HG03103 (cell line): ENCODE results near the gene PARP8.

Experiments
- ATAC-seq: cut with Tn5 transposase; IDR thresholded peaks from one replicate; pipeline ENCODE4 v1.9.1; 2021; ENCODE audit warnings: low read depth; ENCODE audit not compliant: unreplicated experiment

PARP8 gene

DNA sequence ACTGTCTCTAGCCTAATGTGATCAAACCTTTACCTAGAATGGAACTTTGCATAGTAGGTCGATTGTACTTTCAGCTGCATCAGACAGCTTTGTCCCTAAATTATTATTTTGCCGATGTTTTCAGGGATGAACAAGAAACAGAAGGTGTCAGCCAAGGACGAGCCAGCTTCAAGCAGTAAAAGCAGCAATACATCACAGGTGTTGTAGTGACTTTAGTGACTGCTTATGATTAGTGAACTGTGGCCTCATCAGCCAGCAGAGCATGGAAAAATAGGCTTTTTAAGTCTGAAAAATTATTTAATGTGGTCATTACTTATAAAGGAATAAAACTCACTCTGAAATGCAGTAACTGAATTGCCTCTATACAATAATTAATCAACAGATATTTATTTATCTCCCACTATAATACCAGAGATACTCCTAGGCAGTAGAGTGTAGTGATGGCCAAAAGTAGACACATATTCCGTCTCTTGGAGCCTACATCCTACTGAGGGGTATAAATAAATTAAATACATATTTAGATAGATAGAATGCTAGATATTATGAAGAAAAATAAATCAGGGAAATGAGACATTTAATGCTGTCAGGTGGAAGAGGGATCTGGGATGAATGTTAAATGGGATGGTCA is 166.3 kb downstream of the PARP8 start:
- ATAC-seq: no peak

DNA sequence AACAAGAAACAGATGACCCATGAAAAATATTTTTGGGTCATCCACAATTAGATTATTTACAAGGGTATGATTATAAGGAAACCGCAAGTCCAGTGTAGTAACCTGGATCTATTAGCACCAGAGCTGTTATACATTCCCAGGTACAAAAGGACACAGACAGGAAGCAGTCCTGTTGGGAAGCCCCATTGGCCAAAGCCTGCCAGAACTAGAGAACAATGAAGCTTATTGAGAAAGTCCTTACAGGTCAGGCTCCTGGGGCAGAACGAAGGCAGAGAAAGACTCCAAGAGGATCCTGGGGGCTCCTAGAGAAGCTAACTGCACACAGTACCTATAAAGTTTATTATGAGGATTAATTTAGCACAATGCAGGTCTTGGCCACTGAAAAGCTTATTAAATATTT is 169.9 kb downstream of the PARP8 start:
- no peak for ATAC-seq

DNA sequence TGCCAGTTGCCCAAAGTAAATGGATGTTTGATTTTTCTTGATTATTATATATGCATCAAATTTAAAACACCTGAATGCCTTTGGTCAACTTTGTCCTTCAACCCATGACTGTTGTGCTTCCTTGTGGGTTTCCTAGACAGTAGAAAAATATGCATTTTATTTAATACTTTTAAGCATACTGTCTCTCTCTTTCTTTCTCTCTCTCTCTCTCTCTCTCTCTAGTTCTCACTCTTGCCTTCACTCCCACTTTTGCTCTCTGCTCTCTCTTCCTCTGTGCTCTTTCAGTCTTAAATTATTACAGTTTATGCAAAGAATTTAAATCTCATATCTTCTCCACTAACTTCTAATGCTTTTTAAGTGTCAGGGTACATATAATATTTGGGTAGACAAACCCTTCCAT is 173.0 kb downstream of the PARP8 start:
- no peak for ATAC-seq

DNA sequence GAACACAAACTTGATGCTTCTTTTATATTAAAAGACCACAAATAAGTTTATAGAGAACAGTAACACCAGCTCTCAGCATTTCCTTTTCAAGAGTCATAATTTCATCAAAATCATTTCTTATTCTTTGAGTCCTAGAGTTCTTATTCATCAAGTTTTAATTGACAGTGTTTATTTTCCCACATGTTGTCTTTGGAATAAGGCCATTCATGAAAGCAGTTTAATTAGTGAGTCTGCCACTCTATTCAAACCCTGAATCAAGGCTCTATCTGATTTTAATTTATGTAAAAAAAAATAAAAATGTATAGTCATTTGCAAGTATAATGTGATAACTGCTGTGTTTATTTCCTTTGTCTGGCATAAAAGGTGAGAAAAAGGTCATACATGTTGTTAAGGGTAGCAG is 176.7 kb downstream of the PARP8 start:
- ATAC-seq: no peak

DNA sequence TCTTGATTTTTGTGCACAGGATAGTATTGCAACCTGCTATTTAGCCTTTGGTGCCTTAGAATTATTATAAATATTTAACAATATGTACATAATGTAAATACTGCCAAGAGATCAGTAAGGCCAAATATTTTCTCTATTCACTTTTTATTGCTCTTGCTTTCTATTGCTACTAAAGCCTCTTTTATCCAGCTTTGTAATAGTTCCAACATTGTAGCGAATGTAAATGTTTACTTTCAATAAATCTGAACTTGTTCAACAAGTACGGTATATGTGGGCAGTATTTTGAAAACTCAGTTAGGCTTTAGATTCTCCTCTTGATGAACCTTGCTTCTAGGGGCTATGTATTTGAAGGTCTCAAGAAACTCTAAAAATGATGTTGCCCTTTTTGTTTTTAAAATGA is 179.8 kb downstream of the PARP8 start:
- ATAC-seq: no peak

DNA sequence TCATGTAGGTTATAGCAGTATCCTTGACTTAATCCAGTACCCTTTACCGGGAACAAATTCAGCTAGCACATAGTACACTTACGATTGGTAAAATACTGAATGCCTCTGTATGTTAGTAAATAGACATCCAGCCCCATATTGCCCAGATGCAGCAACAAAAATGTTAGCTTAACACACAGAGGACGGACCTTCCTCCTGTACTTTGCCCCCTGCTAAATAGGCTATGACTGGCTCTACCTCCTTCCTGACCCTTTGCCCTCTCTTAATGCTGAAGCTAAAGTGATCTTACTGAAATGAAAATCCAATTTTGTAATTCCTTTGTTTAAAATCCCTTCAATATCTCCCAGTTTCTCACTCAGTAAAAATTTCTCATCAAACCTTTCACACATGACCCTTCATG is 183.1 kb downstream of the PARP8 start:
- no peak for ATAC-seq

DNA sequence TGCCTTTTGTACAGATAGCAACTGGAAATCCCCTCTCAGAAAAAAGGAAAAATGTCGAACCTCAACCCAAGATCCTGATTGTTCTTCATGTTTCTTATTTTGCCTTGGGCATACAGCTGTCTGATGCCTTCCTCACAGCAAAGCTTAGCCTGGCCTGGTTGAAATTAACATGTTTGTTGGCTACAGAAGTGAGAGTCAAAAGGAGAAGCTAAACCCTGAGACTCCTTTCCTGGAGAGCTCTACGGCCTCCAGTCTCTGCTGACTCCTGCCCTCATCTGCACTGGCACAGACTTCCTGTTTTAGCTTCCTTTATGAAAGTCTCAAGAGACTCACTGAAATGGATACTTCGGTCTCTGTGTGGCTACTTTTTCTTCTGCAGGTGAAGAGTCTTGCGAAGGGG is 186.7 kb downstream of the PARP8 start:
- ATAC-seq: peak; percentile 72

DNA sequence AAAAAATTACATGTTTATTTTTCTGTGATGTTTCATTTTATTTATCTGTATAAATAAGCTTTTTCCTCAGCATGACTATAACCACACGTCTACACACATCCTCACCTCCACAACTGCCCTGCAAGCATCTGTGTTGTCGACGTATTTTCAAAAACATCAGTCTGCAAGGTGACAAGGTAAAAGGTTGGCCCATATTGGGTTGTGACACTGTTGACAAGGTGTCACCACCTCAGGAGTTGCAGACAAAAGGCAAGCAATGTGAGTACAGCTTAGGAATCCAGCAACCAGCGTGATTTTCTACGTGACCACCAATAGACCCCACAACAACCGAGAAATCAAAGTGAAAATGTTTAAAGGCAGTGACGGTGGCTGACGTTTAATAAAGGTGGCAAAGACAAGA is 187.6 kb downstream of the PARP8 start:
- ATAC-seq: no peak

DNA sequence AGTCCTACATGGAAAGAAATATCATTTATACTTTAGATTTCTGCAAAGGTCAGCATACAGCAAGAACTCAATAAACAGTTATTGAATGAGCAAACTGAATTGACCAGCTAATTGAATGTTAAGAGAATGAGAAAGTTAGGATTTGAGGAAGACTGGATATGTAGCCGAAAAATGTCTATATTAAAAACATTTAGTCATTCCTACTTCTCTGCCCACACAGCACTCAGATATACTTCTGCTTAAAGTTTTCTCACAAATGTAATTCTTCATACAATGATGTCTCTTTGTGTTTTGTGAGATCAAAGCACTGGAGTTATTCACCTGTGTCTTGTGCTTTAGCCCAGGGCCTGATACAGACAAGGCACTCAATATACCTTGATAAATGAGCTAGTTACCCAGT is 188.6 kb downstream of the PARP8 start:
- ATAC-seq: no peak

DNA sequence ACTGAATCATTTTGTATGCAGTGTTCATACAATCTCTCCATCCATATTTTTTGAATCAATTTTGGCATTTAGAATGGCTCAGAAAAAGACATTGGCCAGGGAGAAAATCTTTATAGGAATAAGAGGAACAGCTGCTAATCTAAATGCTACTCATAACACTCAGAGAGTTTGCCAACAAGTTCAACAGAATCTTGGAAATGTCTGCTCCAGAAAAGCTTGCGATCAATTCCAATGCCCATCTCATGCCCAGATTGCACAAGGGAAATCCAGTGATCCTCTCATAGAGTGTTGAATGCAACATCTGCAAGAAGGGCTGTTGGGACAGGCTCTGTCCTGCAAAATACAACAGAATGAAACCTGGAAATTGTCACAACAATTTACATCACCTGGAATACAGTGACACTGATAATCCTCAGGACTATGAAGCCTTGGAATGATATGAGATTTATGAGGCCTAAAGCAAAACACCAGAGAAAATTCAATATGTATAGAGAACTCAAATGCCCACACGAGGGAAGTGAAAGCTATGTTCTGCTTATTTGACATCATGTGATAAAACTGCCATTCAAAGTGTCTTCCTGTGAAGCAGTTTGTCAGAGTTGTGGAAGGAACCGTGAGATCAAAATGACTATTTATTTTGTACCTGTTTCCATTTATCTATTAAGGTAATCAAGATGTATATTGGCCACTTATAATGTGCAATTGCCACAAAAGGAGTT is 190.1 kb downstream of the PARP8 start:
- ATAC-seq: peak; percentile 86

DNA sequence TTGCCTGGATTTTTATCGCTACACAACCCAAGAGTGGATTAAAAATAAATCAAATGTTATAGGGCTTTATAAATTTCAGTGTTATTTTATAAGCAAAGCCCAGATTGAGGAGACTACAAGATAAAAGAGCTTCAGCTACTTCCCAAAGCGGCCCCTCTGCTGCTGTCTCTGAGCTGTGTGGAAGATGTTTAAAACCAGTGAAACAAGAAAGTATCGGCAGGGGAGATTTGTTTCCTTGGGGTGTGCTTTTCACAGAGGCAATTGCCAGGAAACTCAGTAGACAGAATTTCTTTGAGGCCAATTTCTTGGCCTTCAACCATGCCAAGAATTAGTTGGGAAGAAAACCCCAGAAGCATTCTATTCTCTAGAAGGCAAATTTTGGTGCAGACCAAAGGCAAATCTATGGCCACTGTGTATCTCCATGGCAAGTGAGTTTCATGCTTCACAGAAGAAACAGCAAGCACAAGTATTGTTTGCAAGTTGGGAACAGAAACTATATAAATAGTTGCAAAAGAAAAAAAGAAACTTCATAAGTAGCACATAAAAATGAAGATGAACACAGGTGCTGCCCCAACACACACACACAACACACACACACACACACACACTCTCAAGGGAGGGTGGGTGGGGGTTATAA is 197.2 kb downstream of the PARP8 start:
- no peak for ATAC-seq

DNA sequence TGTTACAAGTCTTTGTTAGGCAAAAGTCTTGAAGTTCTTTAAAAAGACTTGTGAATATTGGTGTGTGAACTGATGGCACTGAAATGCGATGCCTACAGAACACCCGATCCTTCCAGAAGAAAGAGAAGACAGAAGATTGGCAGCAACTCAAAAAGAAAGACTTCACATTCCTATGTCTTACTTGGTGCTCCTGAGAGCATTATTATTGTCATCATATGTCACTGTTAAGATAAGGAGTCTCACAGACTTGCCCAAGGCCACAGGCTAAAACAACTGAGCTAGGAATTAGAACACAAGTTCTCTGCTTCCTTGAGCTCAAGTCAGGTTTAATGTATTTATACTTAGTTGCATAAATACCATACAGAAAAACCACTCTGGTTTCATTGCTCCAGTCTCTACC is 198.0 kb downstream of the PARP8 start:
- no peak for ATAC-seq

DNA sequence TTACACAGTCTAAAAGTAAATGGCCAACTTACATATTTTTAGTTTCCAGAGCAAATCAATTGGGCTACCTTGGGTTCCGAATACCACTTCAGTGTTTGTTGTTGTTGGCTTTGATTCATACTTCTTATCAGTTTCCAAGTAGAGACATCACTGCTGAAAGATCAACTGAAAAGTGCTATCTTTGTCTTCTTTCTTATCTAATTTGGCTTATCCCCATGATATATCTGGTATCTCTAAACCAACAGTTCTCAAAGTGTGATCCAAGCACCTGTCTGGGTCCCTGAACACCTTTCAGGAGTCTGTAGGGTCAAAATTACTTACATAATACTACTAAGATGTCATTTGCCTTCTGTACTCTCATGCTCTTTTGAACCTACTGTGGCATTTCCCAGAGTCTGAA is 200.0 kb downstream of the PARP8 start:
- no peak for ATAC-seq

DNA sequence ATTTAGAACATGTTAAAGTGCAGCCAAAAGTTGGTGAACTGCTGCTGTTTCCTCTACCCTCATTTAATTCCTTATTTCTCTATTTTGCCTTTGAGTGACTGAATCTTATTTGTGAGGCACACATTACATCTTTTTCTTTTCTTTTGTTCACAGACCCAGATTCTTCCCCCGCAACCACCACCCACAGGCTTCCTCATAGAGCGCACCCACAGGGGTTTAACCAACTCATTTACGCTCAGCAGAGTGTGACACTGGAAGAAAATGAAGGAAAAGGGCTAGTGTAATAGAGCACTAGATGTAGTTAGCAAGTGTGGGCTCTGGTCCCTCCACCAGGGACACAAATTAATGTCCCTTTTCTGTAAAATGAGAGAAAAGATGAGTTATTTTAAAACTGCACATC is 200.7 kb downstream of the PARP8 start:
- ATAC-seq: no peak

DNA sequence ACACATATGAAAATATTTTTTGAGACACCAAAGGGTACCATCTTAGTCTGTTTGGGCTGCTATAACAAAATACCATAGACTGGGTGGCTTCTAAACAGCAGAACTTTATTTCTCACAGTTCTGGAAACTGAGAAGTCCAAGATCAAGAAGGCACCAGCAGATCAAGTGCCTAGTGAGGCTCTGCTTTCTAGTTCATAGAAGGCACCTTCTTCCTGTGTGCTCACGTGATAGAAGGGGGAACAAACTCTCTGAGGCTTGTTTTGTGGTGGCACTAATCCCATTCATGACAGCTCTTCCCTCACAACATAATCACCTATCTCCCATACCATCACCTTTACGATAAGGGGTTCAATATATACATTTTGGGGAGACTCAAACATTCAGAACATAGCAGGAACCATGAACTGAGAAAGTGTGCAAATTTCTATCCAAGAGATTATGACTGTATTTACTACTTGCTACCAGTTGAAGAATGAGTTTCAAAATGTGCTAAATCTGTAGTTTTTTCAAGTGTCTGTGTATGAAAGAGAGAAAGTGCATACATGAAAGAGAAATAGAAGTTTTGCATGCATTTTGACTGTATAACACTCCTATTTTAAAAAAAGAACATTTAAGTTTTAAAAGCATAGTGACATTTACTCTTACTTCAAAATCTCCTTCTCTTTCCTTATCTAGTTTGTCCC is 207.3 kb downstream of the PARP8 start:
- no peak for ATAC-seq

DNA sequence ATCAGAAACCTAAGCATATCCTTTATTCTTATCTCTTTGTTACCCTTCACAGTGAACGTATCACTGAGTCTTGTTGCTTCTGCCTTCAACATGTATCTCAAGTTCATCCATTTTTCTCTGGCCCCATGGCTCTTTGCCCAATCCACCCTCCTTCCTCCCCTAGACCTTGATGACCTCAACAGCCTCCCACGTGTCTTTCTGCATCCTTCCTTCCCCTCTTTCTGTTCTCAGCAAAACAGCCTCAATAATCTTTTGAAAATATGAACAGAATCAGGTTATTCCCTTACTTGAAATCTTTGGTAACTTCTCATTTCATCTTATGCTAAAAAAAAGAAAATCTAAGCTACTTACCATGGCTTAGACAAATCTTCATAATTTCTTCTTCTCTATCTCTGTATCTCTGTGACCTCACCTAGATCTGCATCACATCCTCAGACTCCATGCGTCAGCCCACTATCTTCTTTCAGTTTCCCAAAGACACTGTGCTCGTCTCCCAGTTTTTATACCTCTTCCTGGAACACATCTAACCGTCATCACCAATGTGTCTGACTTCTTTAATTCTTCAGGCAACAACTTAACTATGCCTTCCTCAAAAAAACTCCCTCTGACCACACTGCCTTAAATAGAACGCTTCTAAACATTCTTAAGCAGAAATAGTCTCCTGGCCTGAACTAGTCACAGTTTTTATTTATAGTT is 208.0 kb downstream of the PARP8 start:
- no peak for ATAC-seq

DNA sequence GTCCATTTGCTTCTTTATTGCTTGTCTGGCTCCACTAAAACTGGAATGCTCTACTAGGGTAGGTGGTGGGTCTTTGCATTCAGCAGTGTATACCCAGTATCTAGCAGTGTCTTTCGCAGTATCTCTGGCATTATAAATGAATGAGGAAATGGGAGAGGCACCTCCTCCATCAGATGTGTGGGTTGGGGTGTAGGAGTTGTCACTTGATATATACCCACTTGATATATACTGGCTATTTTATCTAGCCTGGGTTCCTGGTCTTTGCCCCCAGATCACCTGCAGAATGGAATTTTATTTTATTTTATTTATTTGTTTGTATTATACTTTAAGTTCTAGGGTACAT is 208.5 kb downstream of the PARP8 start:
- no peak for ATAC-seq

DNA sequence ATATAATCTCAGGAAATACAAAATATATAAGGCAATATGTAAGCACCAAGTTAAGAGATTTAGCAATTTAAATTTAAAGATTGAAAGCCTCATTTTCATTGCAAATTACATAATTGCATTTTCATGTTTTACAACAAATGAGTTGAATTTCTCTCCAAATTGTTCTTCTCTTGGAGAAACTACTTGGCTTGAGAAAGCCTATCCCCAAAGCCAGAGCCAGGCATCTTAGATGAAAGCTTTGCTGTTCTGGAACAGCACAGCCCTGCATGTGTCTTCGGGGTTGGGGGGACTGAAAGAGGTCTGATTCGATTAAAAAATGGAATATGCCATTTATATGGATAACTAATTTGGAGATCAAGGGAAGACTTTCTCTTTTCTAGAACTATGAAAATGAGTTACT is 212.0 kb downstream of the PARP8 start:
- no peak for ATAC-seq

DNA sequence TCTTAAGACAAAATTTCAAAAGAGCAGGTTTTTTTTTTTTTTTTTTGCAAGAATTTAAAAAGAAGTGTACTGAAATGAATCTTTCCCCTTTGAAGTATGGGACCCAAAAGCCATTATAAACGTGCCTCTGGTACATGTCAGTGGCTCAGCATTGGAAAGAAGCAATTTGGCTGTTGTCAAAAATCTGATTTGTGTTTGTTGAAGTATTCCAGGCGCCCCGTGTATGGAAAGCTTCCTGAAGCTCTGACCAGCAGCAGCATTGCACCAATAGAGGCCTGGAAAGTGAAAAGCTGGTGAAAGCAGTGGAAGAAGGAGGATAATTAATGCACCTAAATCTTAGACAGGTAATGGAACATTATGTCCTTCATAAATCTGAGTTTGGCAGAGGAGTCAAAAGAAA is 215.0 kb downstream of the PARP8 start:
- ATAC-seq: no peak

DNA sequence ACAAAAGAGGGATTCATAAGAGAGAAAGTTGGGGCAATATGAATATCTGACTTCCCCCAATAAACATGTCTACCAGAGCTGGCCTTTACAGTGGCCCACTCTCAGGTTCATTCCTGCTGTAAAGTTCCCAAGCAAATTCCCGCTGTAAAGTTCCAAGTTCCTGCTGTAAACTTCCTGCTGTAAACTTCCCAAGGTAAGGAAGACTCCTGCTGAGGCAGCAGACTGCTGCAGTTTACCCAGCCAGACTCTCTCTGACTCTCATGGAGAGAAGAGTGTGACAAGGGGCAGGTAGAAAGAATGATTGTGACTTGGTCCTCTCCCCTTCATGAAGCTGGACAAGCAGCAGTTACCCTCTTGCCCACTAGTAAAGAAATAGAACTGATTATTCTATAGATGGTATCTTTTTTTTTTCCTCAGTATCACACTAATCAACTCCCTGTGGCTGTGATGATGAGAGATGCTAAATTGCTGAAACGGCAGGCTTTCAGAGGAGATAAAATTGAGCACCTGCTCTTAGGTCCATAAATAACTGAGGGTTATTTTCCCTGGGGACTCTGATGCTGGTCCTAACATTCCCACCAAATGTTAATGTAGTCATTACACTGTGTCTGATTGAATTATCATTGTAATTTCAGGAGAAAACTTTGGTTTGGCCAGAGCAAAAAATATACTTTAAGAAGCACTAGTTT is 220.4 kb downstream of the PARP8 start:
- ATAC-seq: no peak
